K562 (cell line): ENCODE data around the gene TM9SF3. TPM values are rescaled to one million over a fixed set of nuclear protein-coding genes. Genes with fewer than 3 reads are reported as not detected.

Source experiments
- ATAC-seq: fragments of 200-7000 bp; cut with Tn5 transposase; 3 replicates; pipeline ENCODE4 v1.9.1; 2020; ENCODE audit warnings: moderate library complexity
- BruUV-seq: library from RNA; stranded (reverse); fragments of 400-500 nt; replicated peaks from 2 replicates; lab custom pipeline; 2021; lab: Mats Ljungman, UMichigan
- CTCF ChIA-PET: fragments of 300-600 bp; formaldehyde crosslinking; extraction: SDS; loops from one replicate; lab custom pipeline; 2021; ENCODE audit warnings: low intra/inter-chr PET ratio; lab: Yijun Ruan, JAX
- POLR2A ChIA-PET: fragments of 300-600, 350-650 bp; sonication (Branson Sonifier 250); formaldehyde crosslinking; extraction: SDS; loops from one replicate; lab custom pipeline; 2021; ENCODE audit warnings: antibody characterized with exemption, inconsistent platforms; lab: Yijun Ruan, JAX
- DNase-seq, 4 experiments: peaks; one replicate each; pipeline versions ENCODE4 v3.0.0 to v3.0.0-alpha.2; 2011 to 2018; ENCODE audit warnings: low spot score in 3 of 4, mixed read lengths in 3 of 4; ENCODE audit errors: extremely low read depth in 1 of 4
- FAIRE-seq: peaks from 2 replicates; lab custom pipeline; 2011; peaks lifted over from hg19 to GRCh38; lab: Jason Lieb, UNC
- H2AFZ ChIP-seq: 2 replicates; pipeline ENCODE4 v1.6.0; 2011; ENCODE audit warnings: low read depth, low read length, control low read depth, inconsistent platforms
- H3K27ac ChIP-seq: fragments of 200-600 bp; 3 replicates; pipeline ENCODE4 v1.8.0; 2011; ENCODE audit warnings: low read depth, mild to moderate bottlenecking, control low read depth, inconsistent platforms, low read length, moderate library complexity, mixed read lengths; ENCODE audit errors: extremely low read depth
- H3K27me3 ChIP-seq, 2 experiments: fragments of 300-600 bp in 1 of 2; 2 replicates in 1 of 2; 3 replicates in 1 of 2; pipeline versions ENCODE4 v1.6.0 to v1.8.0; 2011; ENCODE audit warnings: inconsistent platforms in 2 of 2, low read length in 2 of 2, mild to moderate bottlenecking in 1 of 2, mixed read lengths in 1 of 2, moderate library complexity in 1 of 2; ENCODE audit not compliant: control insufficient read depth in 2 of 2, insufficient read depth in 2 of 2
- H3K36me3 ChIP-seq: fragments of 300-600 bp; 3 replicates; pipeline ENCODE4 v1.8.0; 2011; ENCODE audit warnings: mild to moderate bottlenecking, low read length, inconsistent platforms; ENCODE audit not compliant: control insufficient read depth, insufficient read depth
- H3K4me1 ChIP-seq, 2 experiments: fragments of 200-600 bp in 1 of 2; replicated peaks in 1 of 2; 2 replicates in 1 of 2; 3 replicates in 1 of 2; pipeline versions ENCODE4 v1.5.1 to v1.8.0; 2011; ENCODE audit warnings: inconsistent platforms in 2 of 2, low read length in 2 of 2, mild to moderate bottlenecking in 1 of 2, mixed read lengths in 1 of 2, moderate library complexity in 1 of 2; ENCODE audit not compliant: control insufficient read depth in 2 of 2, insufficient read depth in 2 of 2
- H3K4me2 ChIP-seq: 2 replicates; pipeline ENCODE4 v1.6.1; 2011; ENCODE audit warnings: low read length, control low read depth, inconsistent platforms, mixed read lengths; ENCODE audit not compliant: insufficient read depth
- H3K4me3 ChIP-seq: fragments of 200-600 bp; sonication (generic), shearing (Covaris generic); 2 replicates; pipeline ENCODE4 v1.5.1; 2016; ENCODE audit warnings: control low read depth, inconsistent platforms
- H3K79me2 ChIP-seq: fragments of 200-600 bp; 3 replicates; pipeline ENCODE4 v1.8.0; 2011; ENCODE audit warnings: low read length, inconsistent platforms; ENCODE audit not compliant: control insufficient read depth, insufficient read depth
- H3K9ac ChIP-seq, 2 experiments: 2 replicates each; pipeline versions ENCODE4 v1.6.0 to v1.6.1; 2011; ENCODE audit warnings: low read depth in 2 of 2, low read length in 2 of 2, control low read depth in 1 of 2, inconsistent platforms in 1 of 2, mild to moderate bottlenecking in 1 of 2, mixed read lengths in 1 of 2; ENCODE audit not compliant: insufficient read depth in 1 of 2
- H3K9me1 ChIP-seq: one replicate; pipeline ENCODE4 v1.6.0; 2011; ENCODE audit warnings: inconsistent platforms, mild to moderate bottlenecking, low read length, moderate library complexity; ENCODE audit not compliant: control insufficient read depth, insufficient read depth
- H3K9me3 ChIP-seq: replicated peaks from 2 replicates; pipeline ENCODE4 v1.5.1; 2011; ENCODE audit warnings: low read depth, low read length, inconsistent platforms; ENCODE audit not compliant: control insufficient read depth, insufficient read depth
- H4K20me1 ChIP-seq: replicated peaks from 2 replicates; pipeline ENCODE4 v1.6.1; 2011; ENCODE audit warnings: low read length, inconsistent platforms, mixed read lengths; ENCODE audit not compliant: control insufficient read depth, insufficient read depth
- BRD9 ChIP-seq: fragments of 450-650 bp; IDR thresholded peaks from 2 replicates; pipeline ENCODE4 v1.6.1; 2018; ENCODE audit warnings: low read depth; ENCODE audit not compliant: partially characterized antibody
- CBX2 ChIP-seq: fragments of 200-600 bp; sonication (generic); IDR thresholded peaks from one replicate; pipeline ENCODE4 v1.6.1; 2012; ENCODE audit warnings: mild to moderate bottlenecking, low read length, inconsistent platforms; ENCODE audit not compliant: insufficient read depth, poor library complexity, severe bottlenecking
- MTA1 ChIP-seq: fragments of 450-650 bp; IDR thresholded peaks from 2 replicates; pipeline ENCODE4 v1.6.1; 2017; ENCODE audit warnings: borderline replicate concordance
- MYC ChIP-seq, 2 experiments: fragments of 250-450 bp in 1 of 2; sonication (Bioruptor Pico) in 1 of 2; IDR thresholded peaks; 2 replicates each; pipeline versions ENCODE4 v1.5.1 to v1.6.1; 2012 to 2021; ENCODE audit warnings: low read depth in 2 of 2, borderline replicate concordance in 1 of 2, improper control_type of control experiment in 1 of 2, low read length in 1 of 2, mild to moderate bottlenecking in 1 of 2, moderate library complexity in 1 of 2
- NFATC3 ChIP-seq: fragments of 450-650 bp; IDR thresholded peaks from 2 replicates; pipeline ENCODE4 v1.6.1; 2017; ENCODE audit warnings: mild to moderate bottlenecking
- NUFIP1 ChIP-seq: fragments of 450-650 bp; IDR thresholded peaks from 2 replicates; pipeline ENCODE4 v1.6.1; 2018; ENCODE audit not compliant: partially characterized antibody
- PRDM10 ChIP-seq: fragments of 450-650 bp; IDR thresholded peaks from 2 replicates; pipeline ENCODE4 v1.6.1; 2018; ENCODE audit not compliant: partially characterized antibody
- SMAD2 ChIP-seq: fragments of 150-350 bp; IDR thresholded peaks from 2 replicates; pipeline ENCODE4 v1.6.1; 2014; ENCODE audit warnings: low read depth, mild to moderate bottlenecking, low read length
- SRSF3 ChIP-seq: fragments of 200-400 bp; formaldehyde crosslinking; IDR thresholded peaks from 2 replicates; pipeline ENCODE4 v1.6.1; 2016; ENCODE audit warnings: mild to moderate bottlenecking, low read length, moderate library complexity; ENCODE audit not compliant: insufficient read depth
- TAF9B ChIP-seq: fragments of 450-650 bp; IDR thresholded peaks from 2 replicates; pipeline ENCODE4 v1.6.1; 2018; ENCODE audit warnings: mild to moderate bottlenecking; ENCODE audit not compliant: partially characterized antibody
- ZBTB8A ChIP-seq: fragments of 450-650 bp; IDR thresholded peaks from 2 replicates; pipeline ENCODE4 v1.6.1; 2018; ENCODE audit warnings: mild to moderate bottlenecking, moderate library complexity; ENCODE audit not compliant: partially characterized antibody
- ZNF830 ChIP-seq: fragments of 250-450 bp; sonication (Bioruptor Pico); IDR thresholded peaks from 2 replicates; pipeline ENCODE4 v1.5.0; 2021; ENCODE audit warnings: mild to moderate bottlenecking
- whole genome bisulfite sequencing: fragments of 100-300 bp; shearing (Covaris generic); methylation state at CpG from one replicate; pipeline ENCODE4 v1.1.6; 2016; ENCODE audit warnings: low coverage, mixed read lengths; ENCODE audit not compliant: insufficient coverage; ENCODE audit errors: missing lambda C conversion rate; 5-methylcytosine and 5-hydroxymethylcytosine counted together
- in situ Hi-C: fragments of 300-500 bp; cut with MboI; formaldehyde crosslinking; loops from 4 replicates; pipeline ENCODE4 v1.15.0; 2018; ENCODE audit warnings: inconsistent platforms, mixed read lengths
- intact Hi-C: fragments of 100-400 bp; cut with micrococcal nuclease; formaldehyde crosslinking; loops from 2 replicates; pipeline ENCODE4 v1.14.2; 2022
- polyA plus RNA-seq, 8 experiments: library from polyadenylated mRNA; depleted of rRNA in 4 of 8; stranded (reverse) in 5 of 8; unstranded in 3 of 8; fragments of >200 nt; fragmentation: Nextera tagmentation in 2 of 8; fragmentation: Illumina TruSeq in 1 of 8; extraction: Ambion mirVana in 2 of 8; extraction: Trizol in 1 of 8; gene quantifications; 2 replicates each; pipeline versions ENCODE4 v1.2.1 to v1.2.3, GENCODE V29; 2011 to 2014; ENCODE audit warnings: inconsistent platforms in 1 of 8, missing spikeins in 1 of 8
- total RNA-seq, 7 experiments: library from RNA; depleted of rRNA in 6 of 7; stranded (reverse); fragments of >200 nt in 6 of 7; fragmentation: Illumina TruSeq in 2 of 7; extraction: Trizol in 2 of 7; gene quantifications; 2 replicates each; pipeline versions ENCODE4 v1.2.1 to v1.2.3, GENCODE V29; 2011 to 2021; ENCODE audit warnings: low replicate concordance in 1 of 7
- TF ChIP-seq, protein P1 (sequence below): sonication (generic); formaldehyde crosslinking; IDR thresholded peaks from 2 replicates; pipeline ENCODE4 v1.8.1; 2023; ENCODE audit warnings: mild to moderate bottlenecking, missing genetic modification reagents

TM9SF3 gene
- total and polyA plus RNA-seq, 9 of the 15 experiments (the other 6 are each of a cell fraction or from before 2014, with no cell fraction given), result 16.1 to 63.1 (median 34.9) TPM

DNA sequence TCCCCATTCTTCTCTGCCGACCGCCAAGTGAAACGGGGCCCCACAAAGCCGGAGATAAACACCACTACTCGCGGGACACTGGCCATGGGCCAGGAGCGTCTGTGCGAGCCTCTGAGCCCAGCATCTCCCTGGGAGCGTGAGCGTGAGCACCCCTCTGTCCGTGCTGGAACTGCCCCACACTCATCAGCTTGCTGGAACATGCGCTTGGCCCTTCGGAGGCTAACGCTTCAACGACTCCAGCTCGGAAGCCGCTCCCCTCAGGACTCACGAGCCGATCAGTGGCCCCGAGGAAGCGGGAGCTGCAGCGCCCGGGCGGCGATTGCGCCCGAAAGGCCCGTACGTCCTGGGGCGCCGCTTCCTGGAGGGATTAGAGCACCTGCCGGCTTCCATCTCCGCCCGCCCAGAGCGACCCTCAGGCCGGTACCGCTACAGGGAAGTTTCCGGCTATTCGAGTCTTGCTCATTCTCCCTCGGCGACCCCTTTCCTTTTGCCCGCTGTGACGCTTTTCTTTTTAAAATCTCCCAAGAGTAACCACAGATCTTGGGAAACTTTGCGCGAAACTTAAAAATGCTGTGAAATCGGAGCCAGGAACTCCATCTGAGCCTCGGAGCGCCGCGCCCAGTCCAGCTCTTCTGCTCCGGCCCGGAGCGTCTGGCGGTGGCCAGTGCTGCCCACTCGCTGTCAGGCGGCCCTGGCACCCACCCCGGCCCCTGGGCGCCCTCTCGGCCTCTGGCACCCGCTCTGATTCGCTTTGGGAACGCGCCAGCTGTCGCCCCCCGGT is 74.1 kb downstream of the TM9SF3 start:
- ATAC-seq (no peak), FAIRE-seq (no peak), DNase-seq (no peak)
- no peaks in the 10 kb centered on the region for H3K9me1 ChIP-seq
- H3K4me1 ChIP-seq, result peaks cover 4 to 21% of the 10 kb centered on the region in 2 experiments; a peak in 4 of 5 replicates
- H3K36me3 ChIP-seq, result no peaks in the 10 kb centered on the region
- BruUV-seq, result no TSS peak
- WGBS, result 36% methylated on average over 30 of the region's 65 CpGs
- no peak overlapping the region for H3K4me3 ChIP-seq
- in situ Hi-C loops (no loop called here), intact Hi-C loops (loop anchor here (5.0 to 10.0 kb wide), 2 partner anchors 102 to 115 kb away; no protein-coding TSS in a partner anchor)
- H3K27ac ChIP-seq, result no peak overlapping the region
- H4K20me1 ChIP-seq, result 0 out of 2 replicates have a peak, but pooled peaks cover 8% of the 10 kb centered on the region
- H3K79me2 ChIP-seq, result no peaks in the 10 kb centered on the region
- peaks cover 0 to 30% of the 10 kb centered on the region in 2 experiments; a peak in 3 of 5 replicates for H3K27me3 ChIP-seq
- ChIA-PET CTCF (interaction anchor here (0.6 to 0.7 kb wide), 2 partner anchors 117 to 122 kb away, joined by 3 read pairs; no protein-coding TSS in a partner anchor), POLR2A (interaction anchor here (0.5 kb wide), 1 partner anchor 1159 kb away, joined by 3 read pairs; no protein-coding TSS in a partner anchor)
- H3K4me2 ChIP-seq, result no peak overlapping the region
- H2AFZ ChIP-seq, result no peak overlapping the region
- no peak overlapping the region; a peak in 1 of 4 replicates for H3K9ac ChIP-seq
- no peaks in the 10 kb centered on the region for H3K9me3 ChIP-seq
- no peak for TF ChIP-seq MTA1
- TF ChIP-seq ZNF830, result no peak
- no peak for TF ChIP-seq ZBTB8A
- no peak for TF ChIP-seq SMAD2
- TF ChIP-seq TAF9B, result no peak
- TF ChIP-seq CBX2, result no peak
- TF ChIP-seq SRSF3, result no peak
- TF ChIP-seq, protein P1, sequence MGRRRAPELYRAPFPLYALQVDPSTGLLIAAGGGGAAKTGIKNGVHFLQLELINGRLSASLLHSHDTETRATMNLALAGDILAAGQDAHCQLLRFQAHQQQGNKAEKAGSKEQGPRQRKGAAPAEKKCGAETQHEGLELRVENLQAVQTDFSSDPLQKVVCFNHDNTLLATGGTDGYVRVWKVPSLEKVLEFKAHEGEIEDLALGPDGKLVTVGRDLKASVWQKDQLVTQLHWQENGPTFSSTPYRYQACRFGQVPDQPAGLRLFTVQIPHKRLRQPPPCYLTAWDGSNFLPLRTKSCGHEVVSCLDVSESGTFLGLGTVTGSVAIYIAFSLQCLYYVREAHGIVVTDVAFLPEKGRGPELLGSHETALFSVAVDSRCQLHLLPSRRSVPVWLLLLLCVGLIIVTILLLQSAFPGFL (CRISPR knock-in tag), result no peak
- no peak for TF ChIP-seq NFATC3
- no peak for TF ChIP-seq MYC (IDR thresholded peaks at IDR 0.05; ENCODE audit: low read depth, low read length)
- no peak for TF ChIP-seq MYC (CRISPR knock-in tag; IDR thresholded peaks at IDR 0.05; ENCODE audit: borderline replicate concordance, low read depth)
- no peak for TF ChIP-seq NUFIP1
- TF ChIP-seq BRD9, result no peak
- TF ChIP-seq PRDM10, result peak; percentile 33
